Mesothelial cell of epicardium (in vitro differentiated cells): Measurements from ENCODE around the gene HOXA5. TPM values are rescaled to one million over a fixed set of nuclear protein-coding genes. Genes with fewer than 3 reads are reported as not detected.

Experiments
- DNase-seq, 2 experiments: peaks; one replicate each; pipeline ENCODE4 v3.0.0; 2021; ENCODE audit warnings: low spot score in 2 of 2; ENCODE audit not compliant: unreplicated experiment in 2 of 2
- H3K27ac Mint-ChIP-seq: 2 replicates; pipeline ENCODE4 v1.8.0; 2021; ENCODE audit warnings: mixed read lengths
- H3K27me3 Mint-ChIP-seq: 2 replicates; pipeline ENCODE4 v1.8.0; 2021; ENCODE audit warnings: low read depth, mixed read lengths
- H3K36me3 Mint-ChIP-seq: 2 replicates; pipeline ENCODE4 v1.8.0; 2021; ENCODE audit warnings: mixed read lengths
- H3K4me1 Mint-ChIP-seq: 2 replicates; pipeline ENCODE4 v1.8.0; 2021; ENCODE audit warnings: mixed read lengths
- H3K4me3 Mint-ChIP-seq: 2 replicates; pipeline ENCODE4 v1.8.0; 2021; ENCODE audit warnings: mild to moderate bottlenecking, moderate library complexity, mixed read lengths
- H3K9me3 Mint-ChIP-seq: 2 replicates; pipeline ENCODE4 v1.8.0; 2021; ENCODE audit warnings: mixed read lengths
- CTCF ChIP-seq: fragments of 200-600 bp; sonication (generic); IDR thresholded peaks from one replicate; pipeline ENCODE4 v1.5.0; 2021; ENCODE audit warnings: antibody characterized with exemption; ENCODE audit not compliant: unreplicated experiment
- total RNA-seq: library from RNA; stranded (reverse); gene quantifications from 3 replicates; pipeline ENCODE4 v1.2.1, GENCODE V29; 2021

The HOXA5 gene
- total RNA-seq, 1 donor from 2014 or later = 133 TPM

GRCh38 chr7:27169658-27170425 is 26.4 kb upstream of the HOXA5 start:
- DNase-seq = no peak

GRCh38 chr7:27168265-27168947 is 24.9 kb upstream of the HOXA5 start:
- H3K4me1 Mint-ChIP-seq = peaks cover 44% of the 10 kb centered on the region
- DNase-seq = no peak
- H3K27ac Mint-ChIP-seq = peak overlapping the region; percentile 94
- H3K4me3 Mint-ChIP-seq = peak overlapping the region; percentile 65
- H3K27me3 Mint-ChIP-seq = peaks cover 93% of the 10 kb centered on the region
- peaks cover 1% of the 10 kb centered on the region for H3K36me3 Mint-ChIP-seq
- TF ChIP-seq CTCF = no peak
- no peaks in the 10 kb centered on the region for H3K9me3 Mint-ChIP-seq

More at GRCh38 chr7:27169658-27170425, 26.4 kb upstream of the HOXA5 start:
- Mint-ChIP-seq H3K27me3 (peaks cover 88% of the 10 kb centered on the region), H3K4me1 (peaks cover 39% of the 10 kb centered on the region), H3K4me3 (peak overlapping the region; percentile 71), H3K27ac (peak overlapping the region; percentile 92), H3K36me3 (no peaks in the 10 kb centered on the region), H3K9me3 (no peaks in the 10 kb centered on the region)
- TF ChIP-seq CTCF = no peak

DNA sequence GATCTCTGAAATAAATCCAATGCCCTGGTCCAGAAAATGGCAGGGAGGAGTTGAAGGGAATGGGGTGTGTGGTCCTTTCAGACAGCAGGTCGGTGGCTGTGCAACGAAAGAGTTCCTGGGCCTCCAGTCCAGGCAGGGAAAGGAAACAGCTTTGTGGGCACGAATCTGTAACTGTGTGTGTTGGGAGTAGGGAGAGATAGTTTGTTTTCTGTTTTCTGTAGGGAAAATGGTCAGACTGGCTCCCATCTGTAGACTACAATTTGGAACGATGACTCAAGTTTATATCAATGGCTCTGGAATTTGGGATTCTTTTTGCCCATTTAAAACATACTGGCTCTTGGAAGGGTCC is 24.4 kb upstream of the HOXA5 start:
- DNase-seq = no peak

DNA sequence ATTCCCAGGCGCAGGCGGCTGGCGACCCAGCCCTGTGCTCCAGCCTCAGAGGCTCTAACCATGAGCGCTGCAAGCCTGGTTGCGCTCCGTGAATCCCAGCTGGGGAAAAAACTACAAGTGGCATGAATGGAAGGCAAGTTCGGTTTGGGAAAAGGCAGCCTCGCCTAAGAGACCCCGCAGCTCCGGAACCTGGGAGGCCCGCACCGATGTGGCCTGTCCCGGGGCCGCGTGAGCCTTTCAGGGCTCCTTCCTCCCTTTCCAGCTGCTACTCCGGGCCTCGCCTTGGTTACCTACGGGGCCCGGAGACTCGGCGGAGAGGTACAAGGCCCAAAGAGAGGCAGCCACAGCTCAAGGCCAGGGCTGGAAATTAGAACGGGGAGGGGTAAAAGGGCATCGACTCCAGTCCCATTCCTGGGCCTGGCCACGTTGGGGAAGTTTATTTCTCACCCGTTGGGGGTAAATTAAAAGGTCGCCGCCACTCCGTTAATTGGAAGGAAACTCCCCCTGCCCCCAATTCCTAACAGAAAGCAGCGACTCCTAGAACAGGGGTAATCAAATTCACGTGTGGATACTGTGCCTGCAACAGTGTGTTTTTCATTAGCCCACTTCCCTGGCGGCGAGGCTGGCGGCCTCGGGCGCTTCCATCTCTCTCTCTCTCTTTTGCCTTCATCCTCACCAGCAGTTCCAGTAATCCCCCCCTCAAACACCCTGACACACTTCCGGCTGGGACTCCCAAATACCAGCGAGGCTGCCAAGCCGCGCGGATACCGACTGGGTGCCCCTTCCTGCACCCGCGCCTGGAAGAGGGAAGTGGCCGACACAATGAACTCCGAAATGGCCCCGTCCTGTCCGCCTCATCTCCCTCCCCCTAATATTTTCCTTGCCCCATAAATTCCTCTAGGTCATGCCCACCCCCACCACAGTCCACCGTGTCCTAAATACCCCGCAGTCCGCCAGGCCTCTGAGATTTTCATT is 23.3 kb upstream of the HOXA5 start:
- no peaks in the 10 kb centered on the region for H3K9me3 Mint-ChIP-seq
- peak overlapping the region; percentile 94 for H3K27ac Mint-ChIP-seq
- H3K27me3 Mint-ChIP-seq = peaks cover 97% of the 10 kb centered on the region
- no peak for TF ChIP-seq CTCF
- peaks cover 44% of the 10 kb centered on the region for H3K4me1 Mint-ChIP-seq
- peak overlapping the region; percentile 65 for H3K4me3 Mint-ChIP-seq
- no peak for DNase-seq
- peaks cover 1% of the 10 kb centered on the region for H3K36me3 Mint-ChIP-seq

More for the DNA sequence above, 24.4 kb upstream of the HOXA5 start:
- TF ChIP-seq CTCF = no peak
- H3K27me3 Mint-ChIP-seq = peaks cover 95% of the 10 kb centered on the region
- H3K36me3 Mint-ChIP-seq = peaks cover 1% of the 10 kb centered on the region
- H3K9me3 Mint-ChIP-seq = no peaks in the 10 kb centered on the region
- peak overlapping the region; percentile 65 for H3K4me3 Mint-ChIP-seq
- H3K4me1 Mint-ChIP-seq = peaks cover 46% of the 10 kb centered on the region
- H3K27ac Mint-ChIP-seq = peak overlapping the region; percentile 94

GRCh38 chr7:27165996-27166530 is 22.6 kb upstream of the HOXA5 start:
- H3K36me3 Mint-ChIP-seq = peaks cover 1% of the 10 kb centered on the region
- H3K4me3 Mint-ChIP-seq = peak overlapping the region; percentile 65
- H3K27me3 Mint-ChIP-seq = peaks cover 93% of the 10 kb centered on the region
- H3K9me3 Mint-ChIP-seq = no peaks in the 10 kb centered on the region
- no peak for TF ChIP-seq CTCF
- no peak for DNase-seq
- H3K4me1 Mint-ChIP-seq = peaks cover 45% of the 10 kb centered on the region
- peak overlapping the region; percentile 97 for H3K27ac Mint-ChIP-seq
